ENCODE data around the gene S1PR3. TPM values are rescaled to one million over a fixed set of nuclear protein-coding genes. Genes with fewer than 3 reads are reported as not detected.

S1PR3 gene
- polyA plus RNA-seq, 3 donors, result 45.5 to 47.1 (median 46.3) TPM

DNA sequence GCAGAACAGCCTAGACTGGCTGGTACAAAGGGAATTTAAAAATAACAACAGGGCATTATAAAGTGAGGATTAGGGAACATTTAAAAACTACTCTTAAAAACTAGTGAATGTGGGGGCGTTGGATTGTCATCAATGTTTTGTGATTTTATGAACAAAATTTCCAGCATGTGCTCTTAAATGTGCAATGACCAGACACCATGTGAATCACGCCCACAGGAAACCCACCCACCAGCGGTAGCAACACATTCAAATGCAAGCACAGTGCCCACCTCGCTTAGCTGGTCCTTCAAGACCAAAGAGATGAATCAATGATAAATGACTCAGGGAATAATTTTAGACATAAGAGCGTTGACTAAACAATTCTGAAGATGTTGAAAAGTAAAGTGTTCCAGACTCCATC is 40.9 kb downstream of the S1PR3 start:
- DNase-seq, result no peak

DNA sequence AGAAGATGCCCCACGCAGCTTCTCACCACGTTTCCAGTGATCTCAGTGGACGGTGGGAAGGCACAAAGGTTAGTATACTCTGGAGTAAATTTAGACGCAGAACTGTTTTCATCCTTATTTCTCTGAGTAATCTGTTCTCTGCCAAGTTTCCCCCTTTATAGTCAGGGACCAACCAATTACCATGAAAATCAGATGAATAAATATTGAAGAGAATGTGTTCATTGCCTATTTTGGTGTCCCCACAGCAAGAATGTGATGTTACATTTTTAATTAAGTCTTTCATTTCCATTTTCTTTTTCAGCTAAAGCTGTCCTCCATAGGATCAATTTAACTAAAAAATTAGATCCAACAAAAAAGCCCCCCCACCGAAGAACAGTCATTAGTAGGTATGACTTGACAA is 41.4 kb downstream of the S1PR3 start:
- DNase-seq, result no peak

DNA sequence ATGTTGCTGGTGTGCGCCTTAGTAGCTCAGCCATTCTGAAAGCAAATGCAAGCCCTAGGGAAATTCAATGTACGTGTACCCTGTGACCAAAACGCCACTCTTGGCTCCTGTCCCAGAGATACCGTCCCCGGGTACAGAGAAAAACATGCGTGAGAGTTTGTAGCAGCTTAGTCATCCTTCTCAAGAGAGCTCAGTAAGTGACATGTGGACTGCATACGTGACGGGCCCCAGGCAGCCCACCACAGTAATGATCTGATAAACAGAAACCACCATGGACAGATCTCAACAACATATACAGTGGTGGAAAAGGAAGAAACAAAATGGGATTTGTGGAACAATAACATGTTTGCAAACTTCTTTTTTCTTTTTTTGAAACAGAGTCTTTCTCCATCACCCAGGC is 45.1 kb downstream of the S1PR3 start:
- no peak for DNase-seq

DNA sequence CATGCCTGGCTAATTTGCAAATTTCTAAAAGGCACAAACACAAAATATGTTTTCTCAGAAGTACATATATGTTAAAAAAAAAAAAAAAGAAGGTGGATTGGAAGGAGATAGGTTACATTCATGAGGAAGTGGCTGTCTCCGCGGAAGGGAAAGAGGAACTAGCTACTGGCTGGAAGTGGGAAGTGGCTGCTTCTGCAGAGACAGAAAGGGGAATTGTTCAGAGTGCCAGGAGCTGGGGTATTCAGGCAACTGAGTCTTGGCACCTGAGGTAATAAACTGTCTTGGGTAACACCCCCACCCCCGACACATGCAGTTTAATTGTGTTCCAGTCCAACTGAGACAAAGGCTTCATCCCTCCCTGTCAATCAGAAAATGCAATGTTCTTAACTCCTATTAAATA is 45.6 kb downstream of the S1PR3 start:
- no peak for DNase-seq

DNA sequence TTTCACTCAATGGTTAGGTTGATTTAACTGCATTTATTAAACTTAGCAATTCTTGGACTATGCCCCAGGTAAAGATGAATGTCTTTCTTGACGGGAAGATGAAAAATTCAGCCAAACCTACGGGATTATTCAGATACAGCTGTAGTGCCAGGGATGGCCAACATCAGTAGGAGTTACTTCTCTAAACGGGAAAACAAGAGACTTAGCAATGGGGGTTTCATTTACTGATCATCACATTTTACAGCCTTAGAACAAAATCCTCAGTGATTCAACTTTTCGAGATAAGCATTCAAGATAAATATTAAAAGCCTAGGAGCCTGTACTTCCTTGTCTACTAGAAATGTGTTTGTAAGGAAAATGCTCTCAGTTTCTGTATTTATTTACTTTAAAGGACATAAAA is 46.1 kb downstream of the S1PR3 start:
- no peak for DNase-seq

DNA sequence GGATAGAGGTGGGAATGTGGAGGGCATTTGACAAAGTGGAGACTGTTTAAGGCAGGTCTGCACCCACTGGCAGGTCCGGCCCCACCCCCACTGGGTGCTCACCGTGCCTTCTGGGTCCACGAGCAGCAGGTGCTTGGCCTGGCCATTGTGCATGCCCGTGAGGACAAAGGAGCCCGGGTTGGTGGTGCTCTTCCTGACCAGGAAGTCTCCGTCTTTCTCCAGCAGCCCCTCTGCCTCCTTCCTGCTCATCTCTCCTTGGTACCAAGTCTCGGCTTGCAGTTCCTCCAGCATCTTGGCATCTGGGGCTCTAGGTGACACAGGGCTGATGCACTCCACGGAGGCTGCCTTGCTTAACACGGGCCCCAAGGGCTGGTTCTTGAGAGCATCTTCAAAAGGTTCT is 46.6 kb downstream of the S1PR3 start:
- DNase-seq, result no peak

DNA sequence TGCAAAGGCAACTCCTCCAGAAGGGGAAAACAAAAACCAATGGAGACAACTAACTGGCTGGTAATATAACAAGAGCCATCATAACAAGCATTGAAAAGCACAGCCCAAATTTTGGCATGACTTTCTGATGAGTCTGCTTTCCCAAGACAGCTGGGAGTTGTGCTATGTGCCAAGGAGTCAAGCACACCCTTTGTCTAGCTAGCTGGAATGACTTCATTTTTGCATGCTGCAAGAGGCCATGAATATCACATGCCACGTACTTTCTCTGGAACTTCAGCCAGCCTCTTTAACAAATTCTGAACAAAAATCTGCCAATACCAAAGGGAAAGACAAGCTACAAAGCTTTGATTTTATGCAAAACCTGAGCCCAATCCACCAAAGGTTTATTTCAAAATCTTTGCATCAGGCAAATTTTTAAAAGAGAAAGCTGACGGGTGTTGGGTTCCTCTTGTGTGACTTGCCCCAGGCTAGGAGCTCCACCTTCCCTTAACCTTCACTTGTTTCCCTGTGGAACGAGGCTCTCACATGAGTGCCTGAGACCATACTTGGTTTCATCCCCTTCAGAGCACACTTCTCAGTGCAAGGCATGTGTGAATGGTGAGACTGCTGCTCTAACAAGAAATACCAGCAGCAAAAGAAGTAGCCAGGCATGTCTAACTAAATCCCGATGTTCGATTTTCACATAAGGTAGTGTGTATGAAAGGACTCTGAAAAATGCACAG is 47.3 kb downstream of the S1PR3 start:
- DNase-seq, result no peak

DNA sequence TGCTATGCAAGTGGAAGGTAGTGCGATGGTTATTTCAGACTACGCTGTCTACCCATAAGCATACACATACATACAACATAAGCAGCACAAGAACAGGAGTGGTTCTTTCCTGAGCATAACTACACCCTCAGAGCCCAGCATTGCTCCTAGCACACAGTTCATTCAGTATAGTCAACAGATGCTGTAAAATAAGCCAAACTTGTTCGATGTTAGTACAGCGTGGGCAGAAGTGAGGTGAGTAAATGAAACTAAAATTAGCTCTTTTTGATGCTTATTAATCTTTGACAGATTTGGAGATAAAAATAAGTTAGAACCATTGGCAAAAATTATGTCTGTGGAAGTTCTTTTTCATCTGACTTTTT is 47.8 kb downstream of the S1PR3 start:
- DNase-seq, result no peak

DNA sequence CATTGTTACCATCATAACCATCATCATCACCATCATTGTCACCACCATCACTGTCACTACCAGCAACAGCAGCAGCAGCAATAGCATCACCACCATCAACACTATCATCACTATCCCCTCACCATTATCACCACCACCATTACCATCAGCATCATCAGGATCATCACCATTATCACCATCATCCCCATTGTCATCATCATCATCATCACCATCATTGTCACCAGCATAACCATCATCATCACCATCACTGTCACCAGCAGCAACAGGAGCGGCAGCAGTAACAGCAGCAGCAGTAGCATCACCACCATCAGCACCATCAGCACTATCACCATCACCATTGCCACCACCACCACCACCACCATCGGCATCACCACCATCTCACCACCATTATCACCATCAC is 48.4 kb downstream of the S1PR3 start:
- no peak for DNase-seq

DNA sequence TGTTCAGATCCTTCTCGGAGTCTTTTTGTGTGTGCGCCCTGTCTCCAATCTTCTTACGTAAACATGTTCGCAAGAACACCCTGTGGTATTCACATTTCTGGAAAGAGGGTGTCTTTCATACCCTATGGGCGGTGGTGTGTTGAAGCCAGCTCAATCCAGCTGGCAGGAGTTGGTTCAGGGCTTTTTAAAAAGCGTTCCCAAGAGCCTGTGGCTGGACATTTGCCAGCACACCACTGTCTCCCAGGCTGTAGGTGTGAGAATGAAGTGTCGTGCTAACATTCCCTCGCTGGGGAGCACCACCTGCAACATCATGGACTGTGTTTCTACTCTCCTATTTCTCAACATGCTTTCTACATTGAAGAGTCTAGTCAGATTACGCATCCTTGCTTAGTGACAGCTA is 51.7 kb downstream of the S1PR3 start:
- DNase-seq, result no peak

DNA sequence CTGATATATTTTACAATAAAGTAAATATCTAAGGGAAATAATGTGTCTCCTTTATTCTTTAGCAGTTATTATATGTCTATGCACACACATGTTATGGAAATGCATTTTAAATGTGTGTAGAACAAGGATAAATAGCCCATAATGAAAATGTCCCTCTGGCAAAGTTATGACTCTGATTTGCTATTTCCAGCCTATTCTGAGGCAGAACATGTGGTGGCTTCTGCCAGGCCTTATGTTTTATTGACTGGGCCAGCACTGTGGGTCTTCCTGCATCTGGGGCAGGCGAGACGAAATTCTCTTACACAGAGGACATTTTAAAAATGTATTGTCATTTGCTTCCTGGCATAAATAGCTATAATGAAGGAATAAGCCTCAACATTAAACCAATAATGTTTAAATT is 52.8 kb downstream of the S1PR3 start:
- no peak for DNase-seq

DNA sequence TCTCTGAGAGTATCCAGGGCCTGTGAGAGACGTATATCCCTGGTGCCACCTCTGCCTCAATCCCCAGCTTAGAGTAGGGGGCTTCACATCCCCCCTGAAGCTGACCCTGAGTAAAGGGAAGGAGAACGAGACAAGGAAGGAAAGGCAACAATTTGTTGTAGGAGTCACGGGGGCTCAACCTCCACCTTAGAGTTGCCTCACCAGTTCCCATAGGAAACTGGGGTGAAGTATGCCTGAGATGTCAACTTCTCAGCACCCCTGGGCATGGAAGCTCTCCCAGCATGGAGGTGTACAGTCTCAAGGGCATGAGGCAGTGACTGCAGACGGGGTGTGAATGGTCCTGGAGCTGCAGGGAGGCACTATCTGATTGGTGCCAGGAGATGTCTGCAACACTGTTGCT is 53.6 kb downstream of the S1PR3 start:
- DNase-seq, result no peak

DNA sequence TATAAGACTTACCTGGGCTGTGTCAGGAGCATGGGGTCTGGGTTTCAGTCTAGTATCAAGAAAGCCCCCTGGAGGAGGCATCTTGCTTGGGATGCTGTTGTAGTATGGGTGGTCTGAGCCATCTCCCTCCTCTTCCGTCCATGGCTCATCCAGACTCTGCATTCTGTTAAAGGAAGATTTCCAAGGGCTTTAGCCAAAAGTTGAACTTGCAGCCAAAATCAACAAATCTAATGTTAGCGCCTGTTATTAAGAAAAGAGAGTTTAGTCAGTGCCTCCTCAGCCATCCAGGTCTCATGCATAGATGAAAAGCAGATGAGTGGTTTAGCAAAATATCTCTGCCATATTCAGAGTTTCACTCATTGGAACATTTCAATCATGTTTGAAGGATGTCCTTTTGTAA is 55.6 kb downstream of the S1PR3 start:
- DNase-seq, result no peak

DNA sequence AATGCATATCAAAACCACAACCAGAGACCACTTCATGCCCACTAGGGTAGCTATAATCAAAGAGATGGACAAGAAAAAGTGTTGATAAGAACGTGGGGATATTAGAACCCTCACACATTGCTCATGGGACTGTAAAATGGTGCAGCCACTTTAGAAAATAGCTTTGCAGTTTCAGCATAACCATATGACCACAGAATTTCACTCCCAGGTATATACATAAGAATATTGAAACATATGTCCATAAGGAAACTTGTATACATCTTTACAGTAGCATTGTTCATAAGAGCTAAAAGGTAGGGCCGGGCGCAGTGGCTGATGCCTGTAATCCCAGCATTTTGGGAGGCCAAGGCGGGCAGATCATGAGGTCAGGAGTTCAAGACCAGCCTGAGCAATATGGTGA is 56.4 kb downstream of the S1PR3 start:
- DNase-seq, result no peak

DNA sequence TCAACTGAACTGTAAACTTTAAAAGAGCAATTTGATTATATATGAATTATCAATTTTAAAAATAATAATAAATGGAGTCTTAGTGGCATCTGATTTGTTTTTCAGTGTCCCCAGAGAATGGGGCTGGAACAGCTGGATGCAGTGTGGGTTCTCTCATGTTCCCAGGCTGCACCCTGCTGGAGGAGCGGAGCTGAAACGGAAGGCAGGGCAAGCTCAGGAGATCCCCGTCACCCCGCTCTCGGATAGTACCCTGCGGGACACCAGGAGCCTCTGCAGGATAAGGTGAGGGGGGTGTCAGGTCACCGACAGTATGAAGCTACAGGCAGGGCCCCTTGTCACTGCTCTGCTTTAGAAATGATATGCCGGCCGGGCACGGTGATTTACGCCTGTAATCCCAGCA is 57.3 kb downstream of the S1PR3 start:
- no peak for DNase-seq

DNA sequence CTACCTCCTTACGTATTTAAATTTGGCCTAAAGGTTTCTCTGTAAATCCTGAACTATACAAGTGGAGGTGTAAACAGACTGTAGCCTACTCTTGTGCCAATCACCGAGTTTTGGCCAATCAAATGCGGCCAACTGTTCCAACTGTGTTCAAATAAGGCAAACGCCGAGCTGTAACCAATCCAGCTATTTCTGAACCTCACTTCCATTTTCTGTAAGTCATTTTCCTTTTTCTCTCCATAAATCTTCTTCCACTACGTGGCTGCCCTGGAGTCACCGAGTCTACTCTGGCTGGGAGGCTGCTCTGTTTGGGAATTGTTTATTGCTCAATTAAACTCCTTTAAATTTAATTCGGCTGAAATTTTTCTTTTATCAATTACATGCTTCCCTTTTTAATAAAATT is 58.4 kb downstream of the S1PR3 start:
- DNase-seq, result no peak

DNA sequence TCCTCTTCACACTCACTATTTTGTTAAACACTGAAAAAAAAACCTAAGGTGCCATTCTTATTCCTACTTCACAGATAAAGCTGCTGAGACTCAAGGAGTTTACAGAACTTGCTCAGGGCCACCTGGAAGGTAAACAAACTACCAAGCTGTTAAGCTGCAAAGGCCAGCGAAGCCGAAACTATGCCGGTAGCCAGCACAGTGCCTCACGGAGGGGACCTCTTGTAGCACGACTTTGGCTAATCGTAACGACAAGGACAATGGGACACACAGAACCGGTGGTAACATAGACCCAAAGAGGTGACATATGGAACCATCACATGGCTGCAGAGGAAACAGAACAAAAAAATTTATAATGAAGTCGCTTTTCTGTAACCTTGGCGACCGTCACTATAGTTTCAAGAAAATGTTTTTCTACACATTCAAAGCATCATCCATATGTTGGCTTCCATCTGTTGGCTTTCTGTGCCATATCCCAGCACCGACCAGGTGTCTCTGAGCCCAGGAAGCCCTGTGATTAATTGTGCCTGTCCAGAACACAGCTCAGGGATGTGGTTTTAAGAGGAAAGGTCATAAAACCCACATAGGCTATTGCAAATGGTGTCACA is 60.3 kb downstream of the S1PR3 start:
- DNase-seq, result no peak

DNA sequence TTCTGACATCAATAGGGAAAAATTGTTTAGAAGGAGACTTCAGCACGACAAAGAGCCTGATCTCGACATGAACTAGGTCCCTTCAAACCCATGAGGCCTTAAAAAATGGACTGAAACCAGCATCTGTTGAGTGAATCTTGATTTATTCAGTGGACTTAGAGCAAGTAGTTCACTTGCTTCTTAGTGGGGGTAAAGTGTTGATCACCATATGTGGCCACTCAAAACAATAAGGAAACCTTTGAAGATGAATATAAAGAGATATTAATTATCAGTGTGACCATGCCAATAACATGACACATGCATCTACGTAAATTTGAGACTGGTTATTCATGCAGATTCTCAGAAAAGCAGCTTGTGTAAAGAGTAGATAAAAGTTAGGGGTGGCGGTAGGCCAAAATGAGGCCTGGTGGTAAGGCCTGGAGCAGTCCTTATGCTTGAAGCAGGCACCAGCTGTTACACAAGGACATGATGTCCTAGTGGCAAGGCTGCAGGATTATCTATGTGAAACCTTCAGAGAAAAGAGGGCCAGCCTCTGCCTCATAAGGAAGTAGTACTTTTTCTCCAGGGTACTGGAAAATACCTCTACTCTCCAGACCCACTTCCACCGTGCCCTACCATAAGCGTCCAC is 61.3 kb downstream of the S1PR3 start:
- DNase-seq, result no peak

DNA sequence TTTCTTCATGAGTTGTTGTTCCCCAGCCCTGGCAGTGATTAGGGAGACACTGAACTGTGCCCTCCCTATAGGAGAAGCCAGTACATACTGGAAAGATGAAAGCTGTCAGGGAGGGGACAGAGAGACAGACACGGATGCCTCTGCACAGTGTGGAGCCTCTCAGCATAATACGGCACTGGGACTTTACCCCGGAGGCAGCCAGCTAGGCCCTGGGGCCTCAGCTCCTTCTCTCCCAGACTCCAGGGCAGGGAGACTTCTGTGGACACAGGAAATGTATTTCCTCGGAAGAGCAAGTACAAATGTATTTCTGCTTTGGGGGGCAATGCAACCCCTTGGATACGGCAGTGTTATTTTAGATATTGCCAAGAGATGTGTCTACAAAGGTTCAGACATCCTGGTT is 62.0 kb downstream of the S1PR3 start:
- DNase-seq, result no peak

Measured in renal pelvis (tissue), 4 donors.